ENCODE results near the gene DCPS.

GRCh38 chr11:126317756-126318573 is 14.1 kb downstream of the DCPS start:
- TF ChIP-seq MAX (IDR thresholded peaks at IDR 0.05) (no peak), POLR2AphosphoS5 (IDR thresholded peaks at IDR 0.05; ENCODE audit: low read depth, low read length) (no peak)
